ENCODE data around the gene GSK3B.

GRCh38 chr3:120100711-120101110, 6.5 kb upstream of the GSK3B start:
- TF ChIP-seq, protein P1, sequence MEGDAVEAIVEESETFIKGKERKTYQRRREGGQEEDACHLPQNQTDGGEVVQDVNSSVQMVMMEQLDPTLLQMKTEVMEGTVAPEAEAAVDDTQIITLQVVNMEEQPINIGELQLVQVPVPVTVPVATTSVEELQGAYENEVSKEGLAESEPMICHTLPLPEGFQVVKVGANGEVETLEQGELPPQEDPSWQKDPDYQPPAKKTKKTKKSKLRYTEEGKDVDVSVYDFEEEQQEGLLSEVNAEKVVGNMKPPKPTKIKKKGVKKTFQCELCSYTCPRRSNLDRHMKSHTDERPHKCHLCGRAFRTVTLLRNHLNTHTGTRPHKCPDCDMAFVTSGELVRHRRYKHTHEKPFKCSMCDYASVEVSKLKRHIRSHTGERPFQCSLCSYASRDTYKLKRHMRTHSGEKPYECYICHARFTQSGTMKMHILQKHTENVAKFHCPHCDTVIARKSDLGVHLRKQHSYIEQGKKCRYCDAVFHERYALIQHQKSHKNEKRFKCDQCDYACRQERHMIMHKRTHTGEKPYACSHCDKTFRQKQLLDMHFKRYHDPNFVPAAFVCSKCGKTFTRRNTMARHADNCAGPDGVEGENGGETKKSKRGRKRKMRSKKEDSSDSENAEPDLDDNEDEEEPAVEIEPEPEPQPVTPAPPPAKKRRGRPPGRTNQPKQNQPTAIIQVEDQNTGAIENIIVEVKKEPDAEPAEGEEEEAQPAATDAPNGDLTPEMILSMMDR (IDR thresholded peaks at IDR 0.05) = no peak
- TF ChIP-seq POLR2A (IDR thresholded peaks at IDR 0.05) = no peak
